ENCODE data around the gene CLASP1.

CLASP1 gene

DNA sequence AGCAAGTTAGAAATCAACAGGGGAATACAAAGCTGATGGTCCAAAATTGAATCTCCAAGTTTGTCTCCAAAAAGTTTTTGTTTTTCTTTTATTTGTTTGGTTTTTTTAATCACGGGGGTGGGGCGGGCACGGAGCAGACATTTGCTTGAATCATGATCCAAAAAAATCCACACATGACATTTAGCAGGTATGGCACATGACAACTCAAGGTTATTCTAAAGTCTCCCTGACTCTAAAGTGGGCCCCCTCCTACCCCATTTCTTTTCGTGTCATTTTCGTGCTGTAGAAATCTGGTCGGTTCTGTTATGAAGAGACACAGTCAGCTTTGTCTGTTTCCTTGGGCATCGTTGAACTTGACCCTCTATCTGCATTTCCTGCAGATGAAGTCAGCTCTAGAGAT is 104.0 kb downstream of the CLASP1 start:
- no peak overlapping the region for H3K27ac Mint-ChIP-seq
- H3K4me3 Mint-ChIP-seq, result no peak overlapping the region
- no peak for ATAC-seq (ENCODE audit: low read depth)
- H3K9me3 Mint-ChIP-seq, result peaks cover 5% of the 10 kb centered on the region
- H3K27me3 Mint-ChIP-seq, result no peaks in the 10 kb centered on the region
- H3K4me1 Mint-ChIP-seq, result peaks cover 23% of the 10 kb centered on the region
- peaks cover 8% of the 10 kb centered on the region for H3K36me3 Mint-ChIP-seq
- no peak for DNase-seq (ENCODE audit: low spot score in 2 of 2)

DNA sequence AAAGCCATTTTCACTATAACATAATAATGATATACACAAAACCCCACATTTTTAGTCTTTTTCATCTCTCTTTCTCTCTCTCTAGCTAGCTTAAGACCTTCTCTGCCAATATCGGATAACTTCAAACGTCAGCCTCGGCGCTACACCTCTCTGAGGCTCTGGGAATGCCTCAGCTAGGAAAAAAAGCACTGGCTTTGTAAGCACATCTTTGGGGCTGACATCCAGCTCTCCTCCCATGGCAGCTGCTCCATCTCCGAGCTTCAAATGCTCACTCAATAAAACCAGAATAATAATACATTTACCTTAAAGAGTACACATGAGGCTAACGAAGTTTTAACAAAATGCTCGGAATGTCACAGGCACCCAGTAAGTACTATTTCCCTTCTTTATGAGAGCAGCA is 107.8 kb downstream of the CLASP1 start:
- peaks cover 21% of the 10 kb centered on the region for H3K4me1 Mint-ChIP-seq
- H3K36me3 Mint-ChIP-seq, result no peaks in the 10 kb centered on the region
- ATAC-seq (ENCODE audit: low read depth), result no peak
- H3K27me3 Mint-ChIP-seq, result no peaks in the 10 kb centered on the region
- H3K27ac Mint-ChIP-seq, result no peak overlapping the region
- no peak for DNase-seq (ENCODE audit: low spot score in 2 of 2)
- no peak overlapping the region for H3K4me3 Mint-ChIP-seq
- H3K9me3 Mint-ChIP-seq, result no peaks in the 10 kb centered on the region

DNA sequence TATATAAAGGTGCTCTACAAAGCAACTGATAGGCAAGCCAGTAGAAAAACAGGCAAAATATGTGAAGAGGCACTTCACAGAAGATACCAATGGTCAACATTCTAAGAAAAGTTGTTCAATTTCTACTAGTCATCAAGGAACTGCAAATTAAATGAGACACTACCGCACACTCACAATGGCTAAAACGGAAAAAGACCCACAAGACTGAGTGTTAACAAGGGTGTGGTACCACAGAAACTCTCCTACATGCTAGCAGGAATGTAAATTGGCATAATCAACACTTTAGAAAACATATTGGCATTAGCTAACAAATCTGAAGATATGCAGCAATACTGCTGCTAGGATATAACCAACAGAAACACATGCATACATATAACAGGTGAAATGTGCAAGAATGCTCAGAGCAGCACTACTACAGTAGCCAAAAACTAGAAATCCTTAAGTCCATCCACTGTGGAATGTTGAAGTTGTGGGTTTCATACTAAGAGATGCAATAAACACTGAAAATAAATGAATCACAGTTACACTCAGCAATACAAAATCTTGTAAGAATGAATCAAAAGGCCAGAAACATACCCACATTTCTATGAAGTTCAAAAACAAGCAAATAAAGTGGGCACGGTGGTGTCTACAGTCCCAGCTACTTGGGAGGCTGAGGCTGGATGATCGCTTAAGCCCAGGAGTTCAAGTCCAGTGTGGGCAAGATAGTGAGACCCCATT is 109.4 kb downstream of the CLASP1 start:
- no peak for DNase-seq (ENCODE audit: low spot score in 2 of 2)
- no peak for ATAC-seq (ENCODE audit: low read depth)
- Mint-ChIP-seq H3K4me3 (no peak overlapping the region), H3K4me1 (peaks cover 26% of the 10 kb centered on the region), H3K9me3 (no peaks in the 10 kb centered on the region), H3K27ac (peak overlapping the region; percentile 40), H3K27me3 (no peaks in the 10 kb centered on the region), H3K36me3 (no peaks in the 10 kb centered on the region)

DNA sequence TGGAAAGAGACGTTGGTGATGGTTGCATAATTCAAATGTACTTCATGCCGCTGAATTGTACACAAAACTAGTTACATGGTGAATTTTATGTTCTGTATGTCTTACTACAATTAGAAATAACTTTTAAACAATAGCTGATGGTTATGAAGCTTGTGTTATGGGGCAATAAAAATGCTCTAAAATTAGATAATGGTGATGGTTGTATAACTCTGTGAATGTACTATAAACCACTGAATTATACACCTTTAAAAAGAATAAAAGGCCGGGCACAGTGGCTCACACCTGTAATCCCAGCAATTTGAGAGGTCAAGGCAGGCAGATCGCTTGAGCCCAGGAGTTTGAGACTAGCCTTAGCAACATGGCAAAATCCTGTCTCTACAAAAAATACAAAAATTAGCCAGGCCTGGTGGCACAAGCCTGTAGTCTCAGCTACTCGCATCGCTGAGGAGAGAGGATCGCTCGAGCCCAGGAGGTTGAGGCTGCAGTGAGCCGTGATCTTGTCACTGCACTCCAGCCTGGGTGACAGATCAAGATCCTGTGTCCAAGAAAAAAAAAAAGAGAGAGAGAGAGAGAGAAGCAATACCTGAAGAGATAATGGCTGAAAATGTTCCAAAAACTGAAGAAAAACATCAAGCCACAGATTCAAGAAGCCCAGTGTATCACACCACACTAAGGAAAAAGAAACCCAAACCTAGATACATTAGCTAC is 112.3 kb downstream of the CLASP1 start:
- Mint-ChIP-seq H3K4me3 (no peak overlapping the region), H3K9me3 (no peaks in the 10 kb centered on the region), H3K36me3 (no peaks in the 10 kb centered on the region), H3K27ac (peak overlapping the region; percentile 43), H3K27me3 (no peaks in the 10 kb centered on the region), H3K4me1 (peaks cover 31% of the 10 kb centered on the region)
- no peak for ATAC-seq (ENCODE audit: low read depth)
- no peak for DNase-seq (ENCODE audit: low spot score in 2 of 2)

DNA sequence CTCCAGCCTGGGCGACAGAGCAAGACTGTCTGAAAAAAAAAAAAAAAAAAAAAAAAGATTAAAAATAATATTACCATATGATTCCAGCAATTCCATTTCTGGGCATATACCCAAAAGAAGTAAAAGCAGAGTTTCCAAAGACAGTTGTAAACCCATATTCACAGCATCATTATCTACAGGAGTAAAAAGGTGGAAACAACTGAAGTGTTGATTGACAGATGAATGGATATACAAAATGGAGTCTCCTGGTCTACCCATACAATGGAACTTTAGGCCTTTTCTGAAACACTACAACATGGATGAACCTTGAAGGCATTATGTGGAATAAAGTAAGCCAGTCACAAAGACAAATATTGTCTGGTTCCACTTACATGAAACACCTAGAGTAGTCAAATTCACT is 112.9 kb downstream of the CLASP1 start:
- H3K27me3 Mint-ChIP-seq, result no peaks in the 10 kb centered on the region
- no peaks in the 10 kb centered on the region for H3K9me3 Mint-ChIP-seq
- H3K4me3 Mint-ChIP-seq, result no peak overlapping the region
- no peaks in the 10 kb centered on the region for H3K36me3 Mint-ChIP-seq
- no peak for ATAC-seq (ENCODE audit: low read depth)
- H3K27ac Mint-ChIP-seq, result no peak overlapping the region
- H3K4me1 Mint-ChIP-seq, result peaks cover 31% of the 10 kb centered on the region
- DNase-seq (ENCODE audit: low spot score in 2 of 2), result no peak

DNA sequence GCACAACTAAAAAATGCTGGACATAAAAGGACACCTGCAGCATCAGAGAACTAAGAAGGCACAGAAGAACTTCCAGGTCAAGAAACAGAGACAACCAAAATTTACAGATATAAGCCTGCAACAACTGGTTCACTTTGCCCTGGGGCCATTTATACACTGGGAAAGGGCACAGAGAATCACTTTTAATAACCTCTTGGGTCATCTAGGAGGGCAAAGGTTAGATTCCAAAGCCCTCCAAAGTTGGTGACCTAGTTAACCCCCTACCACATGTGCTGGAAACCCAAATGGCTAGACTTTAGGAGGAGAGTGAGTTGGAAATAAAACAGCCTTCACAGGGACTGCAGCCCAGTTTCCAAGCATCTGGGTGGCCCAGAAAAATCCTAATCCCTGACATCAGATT is 115.3 kb downstream of the CLASP1 start:
- Mint-ChIP-seq H3K27me3 (no peaks in the 10 kb centered on the region), H3K4me1 (peaks cover 29% of the 10 kb centered on the region), H3K9me3 (no peaks in the 10 kb centered on the region), H3K4me3 (no peak overlapping the region), H3K36me3 (no peaks in the 10 kb centered on the region), H3K27ac (no peak overlapping the region)
- ATAC-seq (ENCODE audit: low read depth), result no peak
- DNase-seq (ENCODE audit: low spot score in 2 of 2), result no peak

DNA sequence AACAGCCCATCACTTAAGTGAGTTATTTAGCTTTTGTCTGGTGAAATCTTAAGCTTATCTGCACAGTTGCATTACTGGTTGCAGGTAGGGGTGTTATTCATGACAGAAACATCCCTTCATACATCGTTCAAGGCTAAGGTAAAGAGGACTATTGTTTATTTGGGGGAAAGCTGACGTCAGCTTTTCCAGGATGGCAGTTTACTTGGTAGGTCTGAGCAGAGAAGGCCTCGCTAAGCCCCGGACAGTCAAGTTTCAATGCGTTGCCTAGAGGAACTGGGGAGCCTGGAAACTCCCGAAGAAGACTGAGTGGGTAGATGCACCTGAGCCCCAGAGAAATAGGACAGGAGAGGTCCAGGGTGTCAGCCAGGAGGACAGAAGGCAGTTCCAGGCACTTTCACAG is 116.4 kb downstream of the CLASP1 start:
- DNase-seq (ENCODE audit: low spot score in 2 of 2) (no peak), ATAC-seq (ENCODE audit: low read depth) (no peak)
- H3K27ac Mint-ChIP-seq, result no peak overlapping the region
- no peaks in the 10 kb centered on the region for H3K36me3 Mint-ChIP-seq
- H3K4me1 Mint-ChIP-seq, result peaks cover 35% of the 10 kb centered on the region
- no peaks in the 10 kb centered on the region for H3K27me3 Mint-ChIP-seq
- H3K4me3 Mint-ChIP-seq, result no peak overlapping the region
- no peaks in the 10 kb centered on the region for H3K9me3 Mint-ChIP-seq

DNA sequence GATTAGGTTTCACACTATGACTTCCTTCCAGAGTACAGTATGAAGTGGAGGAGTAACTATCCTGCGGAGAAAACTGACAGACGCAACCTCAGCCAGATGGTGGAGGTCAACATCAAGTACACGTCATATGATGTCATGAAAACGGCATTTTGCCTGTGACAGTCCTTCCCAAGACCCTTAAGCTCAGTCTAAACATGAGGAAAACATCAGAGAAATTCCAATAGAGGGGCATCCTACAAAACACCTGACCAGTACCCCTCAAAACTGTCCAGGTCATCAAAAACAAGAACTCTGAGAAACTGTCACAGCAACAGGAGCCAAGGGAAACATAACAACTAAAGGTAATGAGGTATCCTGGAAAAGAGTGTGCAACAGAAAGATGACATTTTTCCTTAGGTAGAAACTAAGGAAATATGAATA is 116.9 kb downstream of the CLASP1 start:
- Mint-ChIP-seq H3K36me3 (no peaks in the 10 kb centered on the region), H3K4me3 (peak overlapping the region; percentile 29), H3K27ac (no peak overlapping the region), H3K27me3 (no peaks in the 10 kb centered on the region), H3K4me1 (peaks cover 34% of the 10 kb centered on the region), H3K9me3 (no peaks in the 10 kb centered on the region)
- no peak for DNase-seq (ENCODE audit: low spot score in 2 of 2)
- no peak for ATAC-seq (ENCODE audit: low read depth)

DNA sequence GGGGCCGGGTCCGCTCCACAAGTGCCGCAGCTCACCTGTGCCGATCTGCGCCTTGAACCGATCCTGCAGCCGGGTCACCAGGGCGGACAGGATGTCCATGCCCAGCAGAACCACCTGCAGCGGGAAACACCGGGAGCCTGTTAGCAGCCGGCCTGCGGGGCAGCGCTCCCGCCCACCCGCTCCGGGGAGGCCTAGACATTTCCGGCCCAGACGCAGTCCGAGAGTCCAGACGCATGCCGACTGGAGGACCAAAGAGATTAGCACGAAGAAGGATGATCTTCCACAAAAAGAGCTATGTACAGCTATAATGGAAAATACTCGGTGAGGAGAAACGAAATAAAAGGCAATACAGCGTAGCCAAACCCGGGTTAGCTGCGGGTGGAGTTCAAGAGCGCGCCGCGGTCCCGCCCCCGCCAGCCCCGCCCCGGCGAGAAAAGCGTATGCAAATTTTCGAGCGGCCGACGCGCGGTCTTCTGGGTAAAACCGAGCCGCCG is 119.0 kb downstream of the CLASP1 start:
- Mint-ChIP-seq H3K9me3 (no peaks in the 10 kb centered on the region), H3K4me3 (peak overlapping the region; percentile 95), H3K27me3 (no peaks in the 10 kb centered on the region), H3K36me3 (peaks cover 6% of the 10 kb centered on the region), H3K4me1 (peaks cover 25% of the 10 kb centered on the region), H3K27ac (peak overlapping the region; percentile 98)
- ATAC-seq (ENCODE audit: low read depth) (peak; percentile 68), DNase-seq (ENCODE audit: low spot score in 2 of 2) (no peak)

DNA sequence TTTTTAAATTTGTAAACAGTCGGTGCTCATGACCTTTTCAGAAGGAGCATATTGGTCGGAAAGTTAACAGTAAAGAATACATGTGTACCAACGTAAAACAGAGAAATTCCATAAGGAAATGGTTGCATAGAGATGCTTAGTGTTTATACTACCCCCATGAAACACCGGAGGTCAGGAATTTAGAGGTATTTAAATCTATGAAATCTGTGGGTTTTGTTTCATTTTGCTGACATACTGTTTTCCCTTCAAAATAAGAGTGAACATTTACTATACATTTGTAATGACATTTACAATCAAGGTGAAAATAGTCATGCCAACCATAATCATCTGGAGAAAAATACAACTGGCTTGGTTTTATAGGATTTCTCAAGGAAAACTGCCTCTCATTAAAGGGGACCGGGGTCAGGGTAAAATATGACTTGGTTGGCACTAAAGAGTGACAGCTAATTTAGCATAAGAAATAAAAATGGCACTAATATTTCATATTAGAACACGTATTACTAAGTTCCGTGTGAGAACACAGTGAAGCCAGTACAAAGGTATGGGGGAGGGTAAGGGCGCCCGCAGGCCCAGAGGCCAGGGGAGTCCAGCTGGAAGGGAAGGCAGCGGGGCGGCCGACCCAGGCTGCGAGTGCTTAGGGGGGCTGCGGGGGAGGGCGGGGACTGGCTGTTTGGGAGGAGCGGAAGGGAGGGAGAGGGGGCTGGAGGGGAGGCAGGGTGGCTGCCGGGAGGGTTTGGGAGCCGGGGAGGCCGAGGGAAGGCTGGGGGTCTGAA is 119.6 kb downstream of the CLASP1 start:
- Mint-ChIP-seq H3K4me1 (peaks cover 24% of the 10 kb centered on the region), H3K27me3 (no peaks in the 10 kb centered on the region), H3K9me3 (no peaks in the 10 kb centered on the region), H3K4me3 (peak overlapping the region; percentile 95), H3K27ac (peak overlapping the region; percentile 98), H3K36me3 (peaks cover 9% of the 10 kb centered on the region)
- DNase-seq (ENCODE audit: low spot score in 2 of 2) (no peak), ATAC-seq (ENCODE audit: low read depth) (no peak)

DNA sequence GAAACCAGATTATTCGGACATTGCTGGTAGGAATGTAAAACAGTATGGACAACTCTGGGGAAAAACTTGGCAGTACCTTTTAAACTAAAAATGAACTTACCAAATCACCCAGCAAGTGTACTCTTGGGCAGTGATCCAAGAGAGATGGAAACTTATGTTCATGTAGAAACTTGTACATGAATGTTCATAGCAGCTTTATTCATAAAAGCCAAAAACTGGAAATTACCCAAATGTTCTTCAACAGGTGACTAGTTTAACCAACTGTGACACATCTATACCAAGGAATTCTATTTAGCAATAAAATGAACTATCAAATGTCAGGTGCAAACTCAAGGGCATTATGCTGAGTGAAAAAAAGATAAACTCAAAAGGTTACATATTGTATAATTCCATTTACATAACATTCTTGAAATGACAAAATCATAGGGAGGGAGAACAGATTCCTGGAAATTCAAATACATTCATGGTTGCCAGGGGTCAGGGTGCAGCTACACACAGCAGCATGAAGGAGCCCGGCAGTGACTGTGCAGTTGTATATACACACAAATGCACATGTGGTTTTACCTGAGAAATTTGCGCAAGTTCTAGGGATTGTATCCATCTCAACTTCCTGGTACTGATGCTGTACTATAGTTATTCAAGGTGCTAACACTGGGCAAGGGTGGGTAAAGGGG is 122.1 kb downstream of the CLASP1 start:
- no peak for DNase-seq (ENCODE audit: low spot score in 2 of 2)

DNA sequence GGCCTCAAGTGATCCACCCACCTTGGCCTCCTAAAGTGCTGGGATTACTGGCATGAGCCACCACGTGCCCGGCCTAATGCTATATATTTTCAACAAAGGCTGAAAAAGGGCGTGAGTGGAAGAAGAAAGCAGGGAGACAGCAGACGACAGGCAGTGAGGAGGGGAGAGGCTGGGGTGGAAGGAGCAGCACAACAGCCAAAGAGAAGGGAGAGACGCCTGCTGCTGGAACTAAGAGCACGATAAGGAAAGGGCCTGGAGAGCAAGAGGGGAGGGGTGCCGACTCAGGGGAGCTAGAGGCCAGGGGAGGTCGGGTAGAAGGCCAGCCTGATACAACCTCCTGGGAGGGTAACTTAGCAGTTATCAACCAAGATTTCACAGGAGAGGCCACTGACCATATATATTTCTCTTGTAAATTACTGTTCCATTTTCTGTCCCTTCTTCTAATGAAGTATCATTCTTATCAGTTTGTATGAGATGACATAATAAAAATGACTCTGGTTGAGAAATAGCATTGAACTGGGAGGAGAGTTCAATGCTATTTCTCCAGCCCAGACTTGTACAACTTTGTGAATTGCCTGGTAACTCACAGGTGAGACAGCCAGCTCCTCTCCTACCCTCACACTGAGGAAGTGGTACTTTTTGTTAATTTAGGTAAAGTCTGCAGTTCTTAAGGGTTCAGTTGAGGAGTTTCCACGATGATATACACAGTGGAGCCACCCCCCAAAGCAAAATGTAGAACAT is 124.4 kb downstream of the CLASP1 start:
- no peak overlapping the region for H3K4me3 Mint-ChIP-seq
- peaks cover 14% of the 10 kb centered on the region for H3K4me1 Mint-ChIP-seq
- no peaks in the 10 kb centered on the region for H3K9me3 Mint-ChIP-seq
- H3K36me3 Mint-ChIP-seq, result peaks cover 13% of the 10 kb centered on the region
- DNase-seq (ENCODE audit: low spot score in 2 of 2) (no peak), ATAC-seq (ENCODE audit: low read depth) (no peak)
- H3K27me3 Mint-ChIP-seq, result no peaks in the 10 kb centered on the region
- H3K27ac Mint-ChIP-seq, result no peak overlapping the region

More for the DNA sequence above, 122.1 kb downstream of the CLASP1 start:
- Mint-ChIP-seq H3K27ac (no peak overlapping the region), H3K9me3 (no peaks in the 10 kb centered on the region), H3K4me3 (no peak overlapping the region), H3K27me3 (no peaks in the 10 kb centered on the region), H3K36me3 (peaks cover 11% of the 10 kb centered on the region), H3K4me1 (peaks cover 16% of the 10 kb centered on the region)
- ATAC-seq (ENCODE audit: low read depth), result no peak

DNA sequence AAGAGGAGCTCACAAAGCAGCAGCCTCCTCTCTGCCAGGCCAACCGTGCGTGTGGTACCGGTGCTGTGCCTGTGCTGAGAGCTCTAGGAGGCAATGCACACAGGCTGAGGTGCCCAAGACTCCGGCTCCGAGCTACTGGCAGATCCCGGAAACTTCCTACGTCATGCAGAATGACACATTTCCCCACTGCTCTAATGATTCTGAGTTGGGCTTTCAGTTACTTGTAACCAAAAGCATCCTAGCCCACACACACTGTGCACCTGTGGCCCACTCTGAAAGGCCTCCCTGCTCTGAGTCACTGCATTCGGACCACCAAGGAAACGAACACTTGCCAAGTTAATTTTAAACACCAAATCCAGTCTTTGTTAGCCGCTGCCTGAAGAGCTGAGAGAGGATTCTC is 127.9 kb downstream of the CLASP1 start:
- no peak overlapping the region for H3K27ac Mint-ChIP-seq
- H3K4me3 Mint-ChIP-seq, result no peak overlapping the region
- peaks cover 20% of the 10 kb centered on the region for H3K36me3 Mint-ChIP-seq
- no peak for ATAC-seq (ENCODE audit: low read depth)
- no peaks in the 10 kb centered on the region for H3K9me3 Mint-ChIP-seq
- no peaks in the 10 kb centered on the region for H3K27me3 Mint-ChIP-seq
- DNase-seq (ENCODE audit: low spot score in 2 of 2), result no peak
- H3K4me1 Mint-ChIP-seq, result no peaks in the 10 kb centered on the region
